ENCODE results near the gene WNT3. TPM values are rescaled to one million over a fixed set of nuclear protein-coding genes. Genes with fewer than 3 reads are reported as not detected.

WNT3 gene
- total and polyA plus RNA-seq, 10 of the 15 experiments (the other 5 are each of a cell fraction or from before 2014, with no cell fraction given), result 0.01 to 0.03 TPM; not detected in 8

- CTCF ChIA-PET, result no interaction called here
Observed at GRCh38 chr17:46865100-46865499, 46.6 kb upstream of the WNT3 start.

More at GRCh38 chr17:46865100-46865499, 46.6 kb upstream of the WNT3 start:
- H3K27me3 ChIP-seq (replicated peaks in 1 of 2; ENCODE audit: control insufficient read depth in 2 of 2, insufficient read depth in 2 of 2, low read length in 1 of 2), result peaks cover 0 to 2% of the 10 kb centered on the region in 2 experiments; a peak in 2 of 4 replicates
- ATAC-seq (no peak), FAIRE-seq (no peak), DNase-seq (ENCODE audit: low read depth, low spot score) (no peak)
- no peak overlapping the region for H3K9ac ChIP-seq (ENCODE audit: control insufficient read depth, insufficient read depth, low read length)
- H3K4me2 ChIP-seq (ENCODE audit: control insufficient read depth, insufficient read depth), result no peak overlapping the region
- SMC1A ChIA-PET (ENCODE audit: uncharacterized antibody, unreplicated experiment), result no interaction called here
- RAD21 ChIA-PET (ENCODE audit: unreplicated experiment), result no interaction called here
- intact Hi-C loops (cut with micrococcal nuclease; ENCODE audit: unreplicated experiment) (no loop called here), in situ Hi-C loops (cut with MboI) (no loop called here)
- no peaks in the 10 kb centered on the region for H3K9me3 ChIP-seq (replicated peaks; ENCODE audit: control insufficient read depth, insufficient read depth, low read length)
- H3K79me2 ChIP-seq (ENCODE audit: control insufficient read depth, insufficient read depth, low read length), result no peaks in the 10 kb centered on the region
- H3K4me1 ChIP-seq (ENCODE audit: control insufficient read depth, insufficient read depth, low read length), result no peaks in the 10 kb centered on the region
- no peaks in the 10 kb centered on the region for H4K20me1 ChIP-seq (ENCODE audit: control insufficient read depth, insufficient read depth)
- 5% methylated on average over 8 of the region's 8 CpGs for WGBS (ENCODE audit: insufficient coverage, insufficient replicate concordance, low lambda C conversion rate, missing lambda C conversion rate)
- POLR2A ChIA-PET, result no interaction called here
- no TSS peak for BruUV-seq (replicated peaks)
- no peak overlapping the region for H2AFZ ChIP-seq (ENCODE audit: control insufficient read depth, low read depth, low read length)
- H3K36me3 ChIP-seq (ENCODE audit: control insufficient read depth in 2 of 2, insufficient read depth in 2 of 2, low read length in 1 of 2), result no peaks in the 10 kb centered on the region
- no peak overlapping the region for H3K27ac ChIP-seq (ENCODE audit: control insufficient read depth, insufficient read depth)
- TF ChIP-seq SRF (IDR thresholded peaks at IDR 0.05; ENCODE audit: low read depth in 2 of 2, low read length in 2 of 2) (no peak), EED (IDR thresholded peaks at IDR 0.05; ENCODE audit: low read depth) (no peak), ZNF274 (IDR thresholded peaks at IDR 0.05; ENCODE audit: insufficient read depth, insufficient read length) (no peak), RELA (IDR thresholded peaks at IDR 0.05; ENCODE audit: borderline replicate concordance, partially characterized antibody) (no peak), CBFB (IDR thresholded peaks at IDR 0.05; ENCODE audit: low read depth) (no peak), IKZF2 (IDR thresholded peaks at IDR 0.05) (no peak), EP300 (IDR thresholded peaks at IDR 0.05; ENCODE audit: borderline replicate concordance in 1 of 2, control insufficient read depth in 1 of 2, low read depth in 2 of 2, low read length in 2 of 2) (no peak), SMAD5 (IDR thresholded peaks at IDR 0.05; ENCODE audit: low read depth) (no peak), ZNF207 (IDR thresholded peaks at IDR 0.05; ENCODE audit: borderline replicate concordance) (no peak), CBX5 (IDR thresholded peaks at IDR 0.05; ENCODE audit: low read depth) (no peak), RELB (IDR thresholded peaks at IDR 0.05; ENCODE audit: low read depth) (no peak), SIN3A (IDR thresholded peaks at IDR 0.05; ENCODE audit: low read depth, low read length) (no peak), ZBED1 (IDR thresholded peaks at IDR 0.05; ENCODE audit: borderline replicate concordance) (no peak), CTCF (IDR thresholded peaks at IDR 0.05 in 2 of 3, conservative IDR thresholded peaks at IDR 0.05 in 1 of 3; ENCODE audit: control insufficient read depth in 2 of 3, extremely low read depth in 1 of 3, insufficient read depth in 1 of 3, low read depth in 3 of 3, low read length in 3 of 3) (no peak), MEF2B (IDR thresholded peaks at IDR 0.05; ENCODE audit: partially characterized antibody, poor library complexity, severe bottlenecking) (no peak), STAT1 (conservative IDR thresholded peaks at IDR 0.05) (no peak), SKIL (IDR thresholded peaks at IDR 0.05; ENCODE audit: low read depth, poor library complexity, severe bottlenecking) (no peak), USF2 (IDR thresholded peaks at IDR 0.05; ENCODE audit: borderline replicate concordance, low read depth, low read length) (no peak), BRCA1 (IDR thresholded peaks at IDR 0.05; ENCODE audit: low read depth, low read length) (no peak)
- no peak overlapping the region for H3K4me3 ChIP-seq

Data from GM12878 (cell line).